ENCODE measurements around the gene HSPA12A.

DNA sequence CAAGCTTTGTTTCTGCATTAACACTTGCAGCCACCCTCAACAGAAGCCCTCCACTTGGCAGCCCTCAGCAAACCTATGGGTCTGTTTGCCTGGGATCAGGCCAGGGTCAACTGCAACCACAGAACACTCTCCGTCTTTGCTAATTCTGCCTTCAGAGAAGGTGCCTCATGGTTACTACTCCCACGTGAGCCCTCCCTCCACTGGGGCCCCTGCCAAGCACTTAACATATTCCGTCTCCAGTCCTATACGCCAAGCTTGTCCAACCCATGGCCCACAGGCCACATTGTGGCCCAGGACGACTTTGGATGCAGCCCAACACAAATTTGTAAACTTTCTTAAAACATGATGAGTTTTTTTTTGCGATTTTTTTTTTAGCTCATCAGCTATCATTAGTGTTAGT is 54.7 kb downstream of the HSPA12A start:
- TF ChIP-seq, protein P1, sequence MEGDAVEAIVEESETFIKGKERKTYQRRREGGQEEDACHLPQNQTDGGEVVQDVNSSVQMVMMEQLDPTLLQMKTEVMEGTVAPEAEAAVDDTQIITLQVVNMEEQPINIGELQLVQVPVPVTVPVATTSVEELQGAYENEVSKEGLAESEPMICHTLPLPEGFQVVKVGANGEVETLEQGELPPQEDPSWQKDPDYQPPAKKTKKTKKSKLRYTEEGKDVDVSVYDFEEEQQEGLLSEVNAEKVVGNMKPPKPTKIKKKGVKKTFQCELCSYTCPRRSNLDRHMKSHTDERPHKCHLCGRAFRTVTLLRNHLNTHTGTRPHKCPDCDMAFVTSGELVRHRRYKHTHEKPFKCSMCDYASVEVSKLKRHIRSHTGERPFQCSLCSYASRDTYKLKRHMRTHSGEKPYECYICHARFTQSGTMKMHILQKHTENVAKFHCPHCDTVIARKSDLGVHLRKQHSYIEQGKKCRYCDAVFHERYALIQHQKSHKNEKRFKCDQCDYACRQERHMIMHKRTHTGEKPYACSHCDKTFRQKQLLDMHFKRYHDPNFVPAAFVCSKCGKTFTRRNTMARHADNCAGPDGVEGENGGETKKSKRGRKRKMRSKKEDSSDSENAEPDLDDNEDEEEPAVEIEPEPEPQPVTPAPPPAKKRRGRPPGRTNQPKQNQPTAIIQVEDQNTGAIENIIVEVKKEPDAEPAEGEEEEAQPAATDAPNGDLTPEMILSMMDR (IDR thresholded peaks at IDR 0.05): no peak
- TF ChIP-seq EP300 (IDR thresholded peaks at IDR 0.05): no peak

Data from sigmoid colon (tissue), 4 donors.